ENCODE results near the gene LNX2.

Gene LNX2

DNA sequence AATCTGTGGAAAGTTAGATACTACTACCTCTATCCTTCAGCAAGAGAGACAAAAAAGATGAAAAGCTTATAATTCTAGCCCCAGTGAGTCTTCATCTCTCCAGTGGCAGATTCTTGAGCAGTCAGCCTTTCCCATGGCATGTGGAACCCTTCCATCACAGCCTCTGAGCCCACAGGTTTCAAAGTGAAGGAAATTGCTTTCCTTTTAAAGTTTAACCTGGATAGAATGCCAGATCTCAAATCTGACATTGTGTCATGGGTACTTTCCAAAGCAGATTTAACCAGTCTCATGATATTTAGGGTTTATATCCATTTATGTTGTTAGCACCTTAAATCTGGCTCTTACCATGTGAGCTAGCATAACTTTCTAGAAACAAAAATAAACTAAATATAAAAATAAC, 40.7 kb upstream of the LNX2 start:
- H3K4me1 ChIP-seq (ENCODE audit: control insufficient read depth, insufficient read depth, low read length): no peaks in the 10 kb centered on the region
- ChIA-PET CTCF (no interaction called here), POLR2A (no interaction called here)
- no peaks in the 10 kb centered on the region for H3K9me3 ChIP-seq (ENCODE audit: control insufficient read depth, insufficient read depth, low read depth, low read length)
- TF ChIP-seq ZNF10 (tag by site-specific recombination; IDR thresholded peaks at IDR 0.05): no peak
- TF ChIP-seq ZNF19 (tag by site-specific recombination; IDR thresholded peaks at IDR 0.05; ENCODE audit: low read depth): no peak
- no peak for TF ChIP-seq KLF10 (tag by site-specific recombination; IDR thresholded peaks at IDR 0.05)
- no peak for TF ChIP-seq KLF8 (tag by site-specific recombination; IDR thresholded peaks at IDR 0.05)
- TF ChIP-seq, protein P1, sequence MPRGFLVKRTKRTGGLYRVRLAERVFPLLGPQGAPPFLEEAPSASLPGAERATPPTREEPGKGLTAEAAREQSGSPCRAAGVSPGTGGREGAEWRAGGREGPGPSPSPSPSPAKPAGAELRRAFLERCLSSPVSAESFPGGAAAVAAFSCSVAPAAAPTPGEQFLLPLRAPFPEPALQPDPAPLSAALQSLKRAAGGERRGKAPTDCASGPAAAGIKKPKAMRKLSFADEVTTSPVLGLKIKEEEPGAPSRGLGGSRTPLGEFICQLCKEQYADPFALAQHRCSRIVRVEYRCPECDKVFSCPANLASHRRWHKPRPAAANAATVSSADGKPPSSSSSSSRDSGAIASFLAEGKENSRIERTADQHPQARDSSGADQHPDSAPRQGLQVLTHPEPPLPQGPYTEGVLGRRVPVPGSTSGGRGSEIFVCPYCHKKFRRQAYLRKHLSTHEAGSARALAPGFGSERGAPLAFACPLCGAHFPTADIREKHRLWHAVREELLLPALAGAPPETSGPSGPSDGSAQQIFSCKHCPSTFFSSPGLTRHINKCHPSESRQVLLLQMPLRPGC (tag by site-specific recombination; IDR thresholded peaks at IDR 0.05): no peak
- TF ChIP-seq, protein P2, sequence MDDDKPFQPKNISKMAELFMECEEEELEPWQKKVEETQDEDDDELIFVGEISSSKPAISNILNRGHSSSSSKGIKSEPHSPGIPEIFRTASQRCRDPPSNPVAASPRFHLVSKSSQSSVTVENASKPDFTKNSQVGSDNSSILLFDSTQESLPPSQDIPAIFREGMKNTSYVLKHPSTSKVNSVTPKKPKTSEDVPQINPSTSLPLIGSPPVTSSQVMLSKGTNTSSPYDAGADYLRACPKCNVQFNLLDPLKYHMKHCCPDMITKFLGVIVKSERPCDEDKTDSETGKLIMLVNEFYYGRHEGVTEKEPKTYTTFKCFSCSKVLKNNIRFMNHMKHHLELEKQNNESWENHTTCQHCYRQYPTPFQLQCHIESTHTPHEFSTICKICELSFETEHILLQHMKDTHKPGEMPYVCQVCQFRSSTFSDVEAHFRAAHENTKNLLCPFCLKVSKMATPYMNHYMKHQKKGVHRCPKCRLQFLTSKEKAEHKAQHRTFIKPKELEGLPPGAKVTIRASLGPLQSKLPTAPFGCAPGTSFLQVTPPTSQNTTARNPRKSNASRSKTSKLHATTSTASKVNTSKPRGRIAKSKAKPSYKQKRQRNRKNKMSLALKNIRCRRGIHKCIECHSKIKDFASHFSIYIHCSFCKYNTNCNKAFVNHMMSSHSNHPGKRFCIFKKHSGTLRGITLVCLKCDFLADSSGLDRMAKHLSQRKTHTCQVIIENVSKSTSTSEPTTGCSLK (tag by site-specific recombination; IDR thresholded peaks at IDR 0.05): no peak
- TF ChIP-seq, protein P3, sequence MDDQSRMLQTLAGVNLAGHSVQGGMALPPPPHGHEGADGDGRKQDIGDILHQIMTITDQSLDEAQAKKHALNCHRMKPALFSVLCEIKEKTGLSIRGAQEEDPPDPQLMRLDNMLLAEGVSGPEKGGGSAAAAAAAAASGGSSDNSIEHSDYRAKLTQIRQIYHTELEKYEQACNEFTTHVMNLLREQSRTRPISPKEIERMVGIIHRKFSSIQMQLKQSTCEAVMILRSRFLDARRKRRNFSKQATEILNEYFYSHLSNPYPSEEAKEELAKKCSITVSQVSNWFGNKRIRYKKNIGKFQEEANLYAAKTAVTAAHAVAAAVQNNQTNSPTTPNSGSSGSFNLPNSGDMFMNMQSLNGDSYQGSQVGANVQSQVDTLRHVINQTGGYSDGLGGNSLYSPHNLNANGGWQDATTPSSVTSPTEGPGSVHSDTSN (CRISPR knock-in tag; IDR thresholded peaks at IDR 0.05): no peak
- no peak for TF ChIP-seq ZBTB21 (tag by site-specific recombination; IDR thresholded peaks at IDR 0.05)
- no peak for TF ChIP-seq ZNF121 (tag by site-specific recombination; IDR thresholded peaks at IDR 0.05)
- H3K36me3 ChIP-seq (ENCODE audit: control insufficient read depth in 2 of 2, insufficient read depth in 1 of 2, low read length in 2 of 2): peaks cover 0 to 14% of the 10 kb centered on the region in 2 experiments; a peak in 1 of 3 replicates
- no peak overlapping the region for H3K27ac ChIP-seq (ENCODE audit: extremely low read depth, low read depth, low read length)
- no peak overlapping the region for H3K4me3 ChIP-seq (ENCODE audit: low read depth, low read length)

DNA sequence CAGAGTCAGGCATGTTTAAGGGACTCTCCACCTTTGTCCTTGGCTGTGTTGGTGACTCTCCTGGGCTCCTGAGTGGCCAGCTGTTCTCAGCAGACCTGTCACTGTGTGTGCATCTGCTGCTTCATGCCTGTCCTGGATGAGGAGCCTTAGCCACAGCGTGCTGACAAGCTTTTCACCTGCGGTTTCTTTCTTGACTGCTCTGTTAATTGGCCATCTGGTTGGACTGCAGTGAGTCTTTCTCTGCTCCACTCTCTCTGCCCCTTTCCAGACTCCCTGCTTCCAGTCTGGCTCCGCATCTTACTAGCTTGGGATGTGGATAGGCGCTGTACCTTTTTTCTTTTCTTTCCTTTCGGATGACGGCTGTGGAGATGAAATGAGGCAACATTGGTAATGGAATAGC, 40.2 kb upstream of the LNX2 start:
- H3K4me3 ChIP-seq (ENCODE audit: low read depth, low read length): no peak overlapping the region
- H3K36me3 ChIP-seq (ENCODE audit: control insufficient read depth in 2 of 2, insufficient read depth in 1 of 2, low read length in 2 of 2): peaks cover 0 to 9% of the 10 kb centered on the region in 2 experiments; a peak in 1 of 3 replicates
- H3K9me3 ChIP-seq (ENCODE audit: control insufficient read depth, insufficient read depth, low read depth, low read length): no peaks in the 10 kb centered on the region
- no peak overlapping the region for H3K27ac ChIP-seq (ENCODE audit: extremely low read depth, low read depth, low read length)
- ChIA-PET POLR2A (interaction anchor here (0.5 kb wide), 1 partner anchor 33 kb away, joined by 4 read pairs; no protein-coding TSS in a partner anchor), CTCF (no interaction called here)
- no peaks in the 10 kb centered on the region for H3K4me1 ChIP-seq (ENCODE audit: control insufficient read depth, insufficient read depth, low read length)
- TF ChIP-seq, protein P4, sequence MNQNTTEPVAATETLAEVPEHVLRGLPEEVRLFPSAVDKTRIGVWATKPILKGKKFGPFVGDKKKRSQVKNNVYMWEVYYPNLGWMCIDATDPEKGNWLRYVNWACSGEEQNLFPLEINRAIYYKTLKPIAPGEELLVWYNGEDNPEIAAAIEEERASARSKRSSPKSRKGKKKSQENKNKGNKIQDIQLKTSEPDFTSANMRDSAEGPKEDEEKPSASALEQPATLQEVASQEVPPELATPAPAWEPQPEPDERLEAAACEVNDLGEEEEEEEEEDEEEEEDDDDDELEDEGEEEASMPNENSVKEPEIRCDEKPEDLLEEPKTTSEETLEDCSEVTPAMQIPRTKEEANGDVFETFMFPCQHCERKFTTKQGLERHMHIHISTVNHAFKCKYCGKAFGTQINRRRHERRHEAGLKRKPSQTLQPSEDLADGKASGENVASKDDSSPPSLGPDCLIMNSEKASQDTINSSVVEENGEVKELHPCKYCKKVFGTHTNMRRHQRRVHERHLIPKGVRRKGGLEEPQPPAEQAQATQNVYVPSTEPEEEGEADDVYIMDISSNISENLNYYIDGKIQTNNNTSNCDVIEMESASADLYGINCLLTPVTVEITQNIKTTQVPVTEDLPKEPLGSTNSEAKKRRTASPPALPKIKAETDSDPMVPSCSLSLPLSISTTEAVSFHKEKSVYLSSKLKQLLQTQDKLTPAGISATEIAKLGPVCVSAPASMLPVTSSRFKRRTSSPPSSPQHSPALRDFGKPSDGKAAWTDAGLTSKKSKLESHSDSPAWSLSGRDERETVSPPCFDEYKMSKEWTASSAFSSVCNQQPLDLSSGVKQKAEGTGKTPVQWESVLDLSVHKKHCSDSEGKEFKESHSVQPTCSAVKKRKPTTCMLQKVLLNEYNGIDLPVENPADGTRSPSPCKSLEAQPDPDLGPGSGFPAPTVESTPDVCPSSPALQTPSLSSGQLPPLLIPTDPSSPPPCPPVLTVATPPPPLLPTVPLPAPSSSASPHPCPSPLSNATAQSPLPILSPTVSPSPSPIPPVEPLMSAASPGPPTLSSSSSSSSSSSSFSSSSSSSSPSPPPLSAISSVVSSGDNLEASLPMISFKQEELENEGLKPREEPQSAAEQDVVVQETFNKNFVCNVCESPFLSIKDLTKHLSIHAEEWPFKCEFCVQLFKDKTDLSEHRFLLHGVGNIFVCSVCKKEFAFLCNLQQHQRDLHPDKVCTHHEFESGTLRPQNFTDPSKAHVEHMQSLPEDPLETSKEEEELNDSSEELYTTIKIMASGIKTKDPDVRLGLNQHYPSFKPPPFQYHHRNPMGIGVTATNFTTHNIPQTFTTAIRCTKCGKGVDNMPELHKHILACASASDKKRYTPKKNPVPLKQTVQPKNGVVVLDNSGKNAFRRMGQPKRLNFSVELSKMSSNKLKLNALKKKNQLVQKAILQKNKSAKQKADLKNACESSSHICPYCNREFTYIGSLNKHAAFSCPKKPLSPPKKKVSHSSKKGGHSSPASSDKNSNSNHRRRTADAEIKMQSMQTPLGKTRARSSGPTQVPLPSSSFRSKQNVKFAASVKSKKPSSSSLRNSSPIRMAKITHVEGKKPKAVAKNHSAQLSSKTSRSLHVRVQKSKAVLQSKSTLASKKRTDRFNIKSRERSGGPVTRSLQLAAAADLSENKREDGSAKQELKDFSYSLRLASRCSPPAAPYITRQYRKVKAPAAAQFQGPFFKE (tag by site-specific recombination; IDR thresholded peaks at IDR 0.05; ENCODE audit: borderline replicate concordance): no peak
- TF ChIP-seq ZNF529 (tag by site-specific recombination; IDR thresholded peaks at IDR 0.05; ENCODE audit: insufficient replicate concordance): no peak
- no peak for TF ChIP-seq ZNF404 (tag by site-specific recombination; IDR thresholded peaks at IDR 0.05)
- no peak for TF ChIP-seq ZNF341 (tag by site-specific recombination; IDR thresholded peaks at IDR 0.05; ENCODE audit: low read depth)
- TF ChIP-seq, protein P5, sequence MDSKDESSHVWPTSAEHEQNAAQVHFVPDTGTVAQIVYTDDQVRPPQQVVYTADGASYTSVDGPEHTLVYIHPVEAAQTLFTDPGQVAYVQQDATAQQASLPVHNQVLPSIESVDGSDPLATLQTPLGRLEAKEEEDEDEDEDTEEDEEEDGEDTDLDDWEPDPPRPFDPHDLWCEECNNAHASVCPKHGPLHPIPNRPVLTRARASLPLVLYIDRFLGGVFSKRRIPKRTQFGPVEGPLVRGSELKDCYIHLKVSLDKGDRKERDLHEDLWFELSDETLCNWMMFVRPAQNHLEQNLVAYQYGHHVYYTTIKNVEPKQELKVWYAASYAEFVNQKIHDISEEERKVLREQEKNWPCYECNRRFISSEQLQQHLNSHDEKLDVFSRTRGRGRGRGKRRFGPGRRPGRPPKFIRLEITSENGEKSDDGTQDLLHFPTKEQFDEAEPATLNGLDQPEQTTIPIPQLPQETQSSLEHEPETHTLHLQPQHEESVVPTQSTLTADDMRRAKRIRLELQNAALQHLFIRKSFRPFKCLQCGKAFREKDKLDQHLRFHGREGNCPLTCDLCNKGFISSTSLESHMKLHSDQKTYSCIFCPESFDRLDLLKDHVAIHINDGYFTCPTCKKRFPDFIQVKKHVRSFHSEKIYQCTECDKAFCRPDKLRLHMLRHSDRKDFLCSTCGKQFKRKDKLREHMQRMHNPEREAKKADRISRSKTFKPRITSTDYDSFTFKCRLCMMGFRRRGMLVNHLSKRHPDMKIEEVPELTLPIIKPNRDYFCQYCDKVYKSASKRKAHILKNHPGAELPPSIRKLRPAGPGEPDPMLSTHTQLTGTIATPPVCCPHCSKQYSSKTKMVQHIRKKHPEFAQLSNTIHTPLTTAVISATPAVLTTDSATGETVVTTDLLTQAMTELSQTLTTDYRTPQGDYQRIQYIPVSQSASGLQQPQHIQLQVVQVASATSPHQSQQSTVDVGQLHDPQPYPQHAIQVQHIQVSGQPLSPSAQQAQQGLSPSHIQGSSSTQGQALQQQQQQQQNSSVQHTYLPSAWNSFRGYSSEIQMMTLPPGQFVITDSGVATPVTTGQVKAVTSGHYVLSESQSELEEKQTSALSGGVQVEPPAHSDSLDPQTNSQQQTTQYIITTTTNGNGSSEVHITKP (tag by site-specific recombination; IDR thresholded peaks at IDR 0.05): no peak
- TF ChIP-seq ZNF24 (tag by site-specific recombination; IDR thresholded peaks at IDR 0.05): no peak
- TF ChIP-seq, protein P6, sequence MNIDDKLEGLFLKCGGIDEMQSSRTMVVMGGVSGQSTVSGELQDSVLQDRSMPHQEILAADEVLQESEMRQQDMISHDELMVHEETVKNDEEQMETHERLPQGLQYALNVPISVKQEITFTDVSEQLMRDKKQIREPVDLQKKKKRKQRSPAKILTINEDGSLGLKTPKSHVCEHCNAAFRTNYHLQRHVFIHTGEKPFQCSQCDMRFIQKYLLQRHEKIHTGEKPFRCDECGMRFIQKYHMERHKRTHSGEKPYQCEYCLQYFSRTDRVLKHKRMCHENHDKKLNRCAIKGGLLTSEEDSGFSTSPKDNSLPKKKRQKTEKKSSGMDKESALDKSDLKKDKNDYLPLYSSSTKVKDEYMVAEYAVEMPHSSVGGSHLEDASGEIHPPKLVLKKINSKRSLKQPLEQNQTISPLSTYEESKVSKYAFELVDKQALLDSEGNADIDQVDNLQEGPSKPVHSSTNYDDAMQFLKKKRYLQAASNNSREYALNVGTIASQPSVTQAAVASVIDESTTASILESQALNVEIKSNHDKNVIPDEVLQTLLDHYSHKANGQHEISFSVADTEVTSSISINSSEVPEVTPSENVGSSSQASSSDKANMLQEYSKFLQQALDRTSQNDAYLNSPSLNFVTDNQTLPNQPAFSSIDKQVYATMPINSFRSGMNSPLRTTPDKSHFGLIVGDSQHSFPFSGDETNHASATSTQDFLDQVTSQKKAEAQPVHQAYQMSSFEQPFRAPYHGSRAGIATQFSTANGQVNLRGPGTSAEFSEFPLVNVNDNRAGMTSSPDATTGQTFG (tag by site-specific recombination; IDR thresholded peaks at IDR 0.05; ENCODE audit: borderline replicate concordance): no peak

All from HEK293 (cell line).